Measurements from ENCODE around the gene KRT7.

Gene KRT7

GRCh38 chr12:52212701-52213563 lies 20.1 kb upstream of the KRT7 start:
- DNase-seq: no peak

GRCh38 chr12:52213564-52214420 lies 19.3 kb upstream of the KRT7 start:
- no peak for DNase-seq

DNA sequence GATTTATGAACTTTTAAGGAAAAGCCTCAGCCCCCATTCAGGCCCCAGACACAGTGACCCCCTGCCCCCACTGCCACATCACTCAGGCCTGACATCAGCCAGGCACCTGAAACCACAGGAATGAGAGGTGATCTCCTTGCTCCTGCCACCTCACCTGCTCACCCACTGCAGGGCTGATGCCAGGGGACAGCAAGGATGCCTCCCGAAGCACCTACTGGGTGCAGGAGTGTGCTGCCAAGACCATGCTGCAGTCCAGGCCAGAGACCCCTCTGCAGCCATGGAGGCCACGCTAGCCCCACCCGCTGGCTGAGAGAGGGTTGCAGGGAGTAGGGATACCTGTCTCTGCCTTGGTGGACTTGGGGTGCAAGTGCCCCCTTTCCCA lies 18.6 kb upstream of the KRT7 start:
- DNase-seq: no peak

DNA sequence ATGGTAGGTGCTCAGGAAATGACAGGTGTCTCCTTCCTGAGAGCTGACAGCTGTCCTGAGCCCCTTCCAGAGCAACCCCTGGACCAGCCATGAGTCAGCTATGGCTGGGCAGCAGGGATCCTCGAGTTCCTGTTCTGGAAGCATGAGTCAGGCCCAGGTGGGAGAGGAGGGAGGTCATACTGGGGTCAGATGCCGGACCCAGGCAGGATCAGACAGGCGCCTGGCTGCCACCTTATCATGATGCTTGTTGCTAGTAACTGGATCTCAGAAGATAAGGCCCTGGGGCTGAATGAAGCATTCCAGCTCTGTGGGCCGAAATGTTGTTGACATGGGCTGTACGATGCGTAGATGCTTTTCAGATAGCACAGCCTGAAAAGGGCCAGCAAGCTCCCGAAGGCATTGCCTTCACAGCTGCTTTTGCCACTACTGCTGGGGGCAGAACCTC lies 17.4 kb upstream of the KRT7 start:
- no peak for DNase-seq

GRCh38 chr12:52216100-52216499 lies 16.9 kb upstream of the KRT7 start:
- DNase-seq: no peak

DNA sequence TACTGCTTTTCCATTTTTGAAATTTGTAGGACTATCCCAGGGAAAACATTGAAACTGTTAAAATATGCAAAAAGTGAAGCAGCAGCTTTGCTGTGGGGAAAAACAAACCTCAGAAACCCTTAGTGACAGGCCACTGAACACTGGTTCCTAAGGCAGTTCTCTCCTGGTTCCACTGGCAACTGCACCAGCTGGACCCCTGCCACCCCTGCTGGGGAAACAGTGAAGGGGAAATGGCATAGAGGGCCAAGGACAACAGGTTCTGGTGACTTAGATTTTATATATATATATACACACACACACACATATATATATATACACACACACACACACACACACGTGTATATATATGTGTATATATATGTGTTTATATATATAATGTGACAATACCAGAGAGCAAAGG lies 16.2 kb upstream of the KRT7 start:
- DNase-seq: no peak

DNA sequence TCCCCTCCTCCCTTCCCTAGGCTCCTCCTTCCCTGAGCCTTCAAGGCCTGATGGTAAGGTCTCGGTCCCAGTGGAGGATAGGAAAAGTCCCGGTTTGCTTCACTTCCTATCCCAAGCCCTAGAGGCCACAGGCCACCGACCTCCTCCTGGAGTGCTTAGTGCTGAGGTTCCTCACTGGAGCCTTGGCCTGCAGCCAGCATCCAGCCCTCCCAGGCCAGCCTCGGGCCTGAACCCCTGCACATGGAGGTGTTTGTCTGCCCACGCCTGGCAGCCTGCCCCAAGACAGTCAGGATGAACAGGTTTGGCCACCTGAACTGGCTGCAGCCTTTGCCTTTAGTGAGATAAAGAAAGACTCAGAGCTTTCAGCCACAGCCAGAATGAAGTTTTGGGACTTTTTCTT lies 15.8 kb upstream of the KRT7 start:
- DNase-seq: peak; percentile 23

DNA sequence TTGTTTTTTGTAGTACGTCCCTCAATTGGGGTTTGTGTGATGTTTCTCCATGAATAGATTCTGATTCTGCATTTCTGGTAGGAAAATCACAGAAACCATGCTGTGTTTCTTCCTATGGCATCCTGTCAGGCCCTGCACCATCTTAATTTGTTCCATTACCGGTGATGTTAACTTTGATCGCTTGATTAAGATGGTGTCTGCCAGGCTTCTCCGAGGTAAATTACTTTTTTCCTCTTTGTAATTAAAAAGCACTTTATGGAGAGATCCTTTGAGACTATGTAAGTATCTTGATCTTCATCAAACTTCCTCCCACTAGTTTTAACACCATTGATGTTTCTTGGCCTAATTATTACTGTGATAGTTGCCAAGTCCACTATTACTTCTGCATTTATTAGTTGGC lies 15.0 kb upstream of the KRT7 start:
- DNase-seq: no peak

- DNase-seq: no peak
Observed at GRCh38 chr12:52220477-52220876, 12.6 kb upstream of the KRT7 start.

GRCh38 chr12:52221070-52221781 lies 11.8 kb upstream of the KRT7 start:
- no peak for DNase-seq

DNA sequence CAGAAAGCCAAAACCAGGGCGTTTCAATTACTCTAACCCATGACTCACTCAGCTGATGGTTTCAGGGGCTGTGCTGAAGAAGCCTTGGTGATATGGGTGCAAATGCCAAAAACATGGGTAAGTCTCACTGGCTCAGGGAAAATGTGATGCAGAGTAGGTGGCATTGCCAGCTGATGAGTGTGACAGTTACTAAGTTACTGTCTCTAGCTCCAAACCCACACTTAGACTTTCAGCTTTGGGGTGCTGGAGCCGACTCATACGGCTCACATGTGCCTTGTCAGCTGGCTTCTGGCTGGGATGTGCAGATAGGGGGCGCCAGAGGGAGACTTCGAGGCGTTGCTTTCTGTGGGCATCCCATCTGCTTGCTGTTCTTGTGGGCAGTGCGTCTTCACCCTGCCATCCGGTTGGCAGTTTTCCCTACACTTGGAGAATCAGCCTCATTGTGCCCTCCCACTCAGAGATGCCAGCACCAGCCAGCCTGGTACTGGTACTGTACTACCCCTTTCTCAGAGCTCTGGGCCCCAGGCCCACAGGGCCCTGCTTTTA lies 11.1 kb upstream of the KRT7 start:
- DNase-seq: no peak

GRCh38 chr12:52222692-52223091 lies 10.4 kb upstream of the KRT7 start:
- DNase-seq: no peak

DNA sequence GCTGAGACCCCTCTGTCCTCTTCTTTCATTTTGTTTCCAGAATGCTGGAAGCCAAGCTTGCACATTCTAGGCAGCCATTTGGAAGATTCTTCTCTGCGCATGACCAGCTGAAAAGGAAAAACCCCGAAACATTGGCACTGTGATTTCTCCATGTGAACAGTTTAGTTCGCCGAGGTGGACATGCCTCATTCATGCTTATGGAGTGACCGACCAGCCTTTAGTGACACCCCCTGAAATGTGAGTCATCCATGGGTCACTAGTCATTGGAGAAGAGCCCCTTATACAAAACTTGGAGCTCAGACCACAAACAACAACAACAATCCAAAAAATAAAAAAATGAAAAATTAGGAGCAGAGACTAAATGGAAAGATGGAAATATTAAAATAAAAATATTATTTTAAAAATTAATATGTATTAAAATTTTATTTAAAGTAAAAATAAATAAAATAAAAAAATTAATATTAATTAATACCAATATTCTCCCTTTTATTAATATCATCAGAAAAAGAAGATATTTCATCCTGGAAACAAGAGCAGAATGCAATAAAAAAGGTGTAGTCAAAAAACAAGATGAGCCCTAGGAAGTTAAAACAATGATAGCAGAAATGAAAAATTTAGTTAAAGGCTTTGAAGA lies 9.5 kb upstream of the KRT7 start:
- no peak for DNase-seq

DNA sequence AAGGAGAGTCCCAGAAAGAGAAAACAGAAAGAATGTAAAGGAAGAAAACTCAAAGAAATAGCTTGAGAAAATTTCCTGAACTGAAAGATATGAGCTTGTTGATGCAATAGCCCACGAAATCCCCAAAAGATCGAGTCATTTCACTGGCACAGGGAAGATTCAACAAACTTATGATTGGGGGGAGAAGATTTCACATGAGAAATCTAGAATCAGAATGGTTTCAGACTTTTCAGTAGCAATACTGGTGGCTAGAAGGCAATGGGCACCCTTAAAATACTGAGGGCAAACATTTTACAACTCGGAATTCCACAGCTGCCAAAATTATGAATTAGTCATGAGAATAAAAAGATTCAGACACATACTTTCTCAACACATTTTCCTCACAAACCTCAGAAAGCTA lies 8.9 kb upstream of the KRT7 start:
- DNase-seq: no peak

- DNase-seq: no peak
Observed at GRCh38 chr12:52225752-52226151, 7.3 kb upstream of the KRT7 start.

GRCh38 chr12:52226446-52226845 lies 6.6 kb upstream of the KRT7 start:
- no peak for DNase-seq

GRCh38 chr12:52227606-52228166 lies 5.4 kb upstream of the KRT7 start:
- DNase-seq: no peak

- no peak for DNase-seq
Observed at GRCh38 chr12:52228366-52228765, 4.7 kb upstream of the KRT7 start.

GRCh38 chr12:52228931-52229330 lies 4.1 kb upstream of the KRT7 start:
- DNase-seq: no peak

- no peak for DNase-seq
Observed at GRCh38 chr12:52229836-52230343, 3.2 kb upstream of the KRT7 start.

- peak; percentile 14 for DNase-seq
Observed at GRCh38 chr12:52230364-52231281, 2.4 kb upstream of the KRT7 start.

All from DMS79 (cell line).